ENCODE results near the gene PARD3. TPM values are rescaled to one million over a fixed set of nuclear protein-coding genes. Genes with fewer than 3 reads are reported as not detected.

PARD3 gene
- total RNA-seq, 4 donors from 2014 or later = 42.6 to 63.6 (median 55.2) TPM

DNA sequence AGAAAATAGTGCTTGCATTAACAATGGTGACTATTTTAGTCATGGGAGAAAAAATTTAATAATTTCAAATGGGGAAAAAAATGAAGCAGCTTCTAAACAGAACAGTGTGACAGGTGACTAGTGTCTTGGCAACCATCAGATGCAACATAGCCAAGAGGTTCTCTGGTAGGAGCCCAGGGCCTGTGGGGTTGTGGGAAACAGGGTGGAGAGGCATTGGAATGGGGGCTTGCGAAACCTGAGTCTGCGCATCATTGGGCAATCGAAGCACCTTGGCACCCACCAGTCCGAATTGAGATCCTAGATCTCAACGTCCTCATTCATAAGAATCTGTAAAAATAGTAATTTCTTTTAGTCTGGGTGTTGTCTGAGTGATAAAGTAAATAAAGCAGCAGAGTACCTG, 19.2 kb upstream of the PARD3 start:
- Histone ChIP-seq H3K27ac (no peak overlapping the region), H3K4me3 (no peak overlapping the region), H3K4me1 (peaks cover 0 to 10% (median 0%) of the 10 kb centered on the region in 4 donors), H3K9me3 (no peaks in the 10 kb centered on the region), H3K27me3 (no peaks in the 10 kb centered on the region), H3K36me3 (no peaks in the 10 kb centered on the region)
- TF ChIP-seq EP300 (IDR thresholded peaks at IDR 0.05) = no peak
- no peak for TF ChIP-seq POLR2A (IDR thresholded peaks at IDR 0.05)
- TF ChIP-seq, protein P1, sequence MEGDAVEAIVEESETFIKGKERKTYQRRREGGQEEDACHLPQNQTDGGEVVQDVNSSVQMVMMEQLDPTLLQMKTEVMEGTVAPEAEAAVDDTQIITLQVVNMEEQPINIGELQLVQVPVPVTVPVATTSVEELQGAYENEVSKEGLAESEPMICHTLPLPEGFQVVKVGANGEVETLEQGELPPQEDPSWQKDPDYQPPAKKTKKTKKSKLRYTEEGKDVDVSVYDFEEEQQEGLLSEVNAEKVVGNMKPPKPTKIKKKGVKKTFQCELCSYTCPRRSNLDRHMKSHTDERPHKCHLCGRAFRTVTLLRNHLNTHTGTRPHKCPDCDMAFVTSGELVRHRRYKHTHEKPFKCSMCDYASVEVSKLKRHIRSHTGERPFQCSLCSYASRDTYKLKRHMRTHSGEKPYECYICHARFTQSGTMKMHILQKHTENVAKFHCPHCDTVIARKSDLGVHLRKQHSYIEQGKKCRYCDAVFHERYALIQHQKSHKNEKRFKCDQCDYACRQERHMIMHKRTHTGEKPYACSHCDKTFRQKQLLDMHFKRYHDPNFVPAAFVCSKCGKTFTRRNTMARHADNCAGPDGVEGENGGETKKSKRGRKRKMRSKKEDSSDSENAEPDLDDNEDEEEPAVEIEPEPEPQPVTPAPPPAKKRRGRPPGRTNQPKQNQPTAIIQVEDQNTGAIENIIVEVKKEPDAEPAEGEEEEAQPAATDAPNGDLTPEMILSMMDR (IDR thresholded peaks at IDR 0.05) = no peak
- 88 to 91% methylated on average over 5 of the region's 5 CpGs for WGBS, 2 donors
- no peak for DNase-seq (ENCODE audit: low spot score in 2 of 2)

DNA sequence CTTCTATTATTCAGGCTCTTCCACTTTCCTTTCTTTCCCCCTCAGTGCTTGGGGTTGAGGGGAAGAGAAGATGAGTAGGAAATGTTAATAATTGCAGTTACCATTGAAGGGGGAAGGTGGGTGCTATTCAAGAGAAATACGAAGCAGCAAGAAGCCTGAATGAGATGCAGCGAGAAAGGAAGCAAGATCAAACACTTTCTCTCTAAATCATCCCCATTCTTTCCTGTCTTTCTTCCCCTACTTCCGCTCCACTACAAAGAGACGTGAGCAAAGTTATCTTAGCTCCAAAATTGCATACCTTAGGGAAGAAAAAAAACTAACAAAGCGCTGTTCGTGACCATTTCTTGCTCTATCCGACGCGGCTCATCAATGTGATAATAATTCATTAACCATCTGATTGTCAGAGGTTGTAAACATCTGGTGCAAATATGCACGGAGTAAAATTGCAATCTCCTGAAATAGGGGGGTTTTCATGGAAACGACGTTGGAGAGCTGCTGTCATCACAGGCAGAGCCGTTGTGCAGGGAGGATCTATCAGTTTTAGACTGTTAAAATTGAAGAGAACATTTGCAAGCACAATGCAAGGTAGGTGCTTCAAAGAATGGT, 15.2 kb upstream of the PARD3 start:
- no peak for DNase-seq (ENCODE audit: low spot score in 2 of 2)
- Histone ChIP-seq H3K36me3 (no peaks in the 10 kb centered on the region), H3K4me3 (no peak overlapping the region), H3K27ac (no peak overlapping the region), H3K9me3 (no peaks in the 10 kb centered on the region), H3K27me3 (no peaks in the 10 kb centered on the region), H3K4me1 (peaks cover 0 to 10% (median 0%) of the 10 kb centered on the region in 4 donors)
- 30 to 34% methylated on average over 13 of the region's 13 CpGs for WGBS, 2 donors
- TF ChIP-seq POLR2A (IDR thresholded peaks at IDR 0.05) = no peak
- TF ChIP-seq, protein P1 (IDR thresholded peaks at IDR 0.05) = no peak
- TF ChIP-seq EP300 (IDR thresholded peaks at IDR 0.05) = no peak

DNA sequence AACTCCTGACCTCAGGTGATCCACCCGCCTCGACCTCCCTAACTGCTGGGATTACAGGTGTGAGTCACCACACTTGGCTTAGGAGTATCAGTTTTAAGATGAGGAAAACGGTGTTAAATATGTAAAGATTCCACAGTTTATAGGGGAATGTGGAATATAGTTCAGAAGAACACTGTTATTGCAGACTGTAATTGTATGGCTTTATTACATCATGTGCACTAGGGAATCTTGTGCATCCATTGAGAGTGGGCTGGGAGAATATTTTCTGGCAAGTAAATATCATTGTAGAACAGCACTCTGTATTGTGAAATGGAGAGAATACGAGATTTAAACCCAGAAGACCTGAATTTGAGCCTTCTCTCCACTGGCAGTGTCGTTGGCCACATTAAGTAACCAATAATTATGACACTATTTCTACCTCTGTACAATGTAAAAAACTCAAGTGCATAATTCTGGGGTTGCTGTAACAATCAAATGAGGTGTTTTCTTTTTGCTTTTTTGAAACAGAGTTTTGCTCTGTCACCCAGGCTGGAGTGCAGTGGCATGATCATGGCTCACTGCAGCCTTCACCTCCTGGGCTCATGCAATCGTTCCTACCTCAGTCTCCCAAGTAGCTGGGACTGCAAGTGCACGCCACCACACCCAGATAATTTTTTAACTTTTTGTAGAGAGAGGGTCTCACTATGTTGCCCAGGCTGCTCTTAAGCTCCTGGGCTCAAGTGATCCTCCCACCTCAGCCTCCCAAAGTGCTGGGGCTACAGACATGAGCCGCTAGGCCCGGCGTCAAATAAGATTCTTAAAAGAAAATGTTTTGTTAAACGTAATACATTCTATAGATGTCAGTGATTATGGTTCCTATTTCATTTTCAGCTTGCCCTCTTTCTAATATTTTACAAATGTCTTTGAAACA, 12.0 kb upstream of the PARD3 start:
- H3K4me1 ChIP-seq = peaks cover 0 to 10% (median 0%) of the 10 kb centered on the region in 4 donors
- no peak for DNase-seq (ENCODE audit: low spot score in 2 of 2)
- H3K4me3 ChIP-seq = no peak overlapping the region
- H3K27ac ChIP-seq = no peak overlapping the region
- TF ChIP-seq, protein P1 (IDR thresholded peaks at IDR 0.05) = no peak
- no peak for TF ChIP-seq EP300 (IDR thresholded peaks at IDR 0.05)
- TF ChIP-seq POLR2A (IDR thresholded peaks at IDR 0.05) = no peak
- H3K36me3 ChIP-seq = no peaks in the 10 kb centered on the region
- H3K27me3 ChIP-seq = no peaks in the 10 kb centered on the region
- H3K9me3 ChIP-seq = no peaks in the 10 kb centered on the region
- 76 to 77% methylated on average over 11 of the region's 11 CpGs for WGBS, 2 donors

DNA sequence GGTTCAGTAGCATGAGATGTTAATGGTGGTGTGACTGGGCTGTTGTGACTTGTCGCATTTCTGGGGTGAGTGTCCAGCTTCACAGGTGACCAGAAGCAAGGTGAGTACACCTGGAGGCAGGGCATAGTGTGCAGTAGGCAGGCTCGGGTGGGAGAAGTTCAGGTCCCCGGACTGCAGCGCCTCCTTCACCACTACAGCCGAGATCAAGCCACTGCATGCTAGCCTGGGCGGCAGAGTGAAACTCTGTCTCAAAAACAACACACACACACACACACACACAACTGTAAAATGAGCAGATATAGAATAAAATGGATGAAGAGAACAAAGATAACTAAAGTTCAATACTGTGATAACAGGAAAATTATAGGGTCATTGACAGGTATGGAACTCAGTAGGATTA, 11.1 kb upstream of the PARD3 start:
- peaks cover 0 to 10% (median 0%) of the 10 kb centered on the region in 4 donors for H3K4me1 ChIP-seq
- no peaks in the 10 kb centered on the region for H3K27me3 ChIP-seq
- H3K36me3 ChIP-seq = no peaks in the 10 kb centered on the region
- no peak overlapping the region for H3K4me3 ChIP-seq
- DNase-seq (ENCODE audit: low spot score in 2 of 2) = no peak
- no peak overlapping the region for H3K27ac ChIP-seq
- TF ChIP-seq EP300 (IDR thresholded peaks at IDR 0.05) (no peak), POLR2A (IDR thresholded peaks at IDR 0.05) (no peak)
- TF ChIP-seq, protein P1 (IDR thresholded peaks at IDR 0.05) = no peak
- no peaks in the 10 kb centered on the region for H3K9me3 ChIP-seq
- WGBS, 2 donors = 78 to 92% methylated on average over 6 of the region's 6 CpGs

DNA sequence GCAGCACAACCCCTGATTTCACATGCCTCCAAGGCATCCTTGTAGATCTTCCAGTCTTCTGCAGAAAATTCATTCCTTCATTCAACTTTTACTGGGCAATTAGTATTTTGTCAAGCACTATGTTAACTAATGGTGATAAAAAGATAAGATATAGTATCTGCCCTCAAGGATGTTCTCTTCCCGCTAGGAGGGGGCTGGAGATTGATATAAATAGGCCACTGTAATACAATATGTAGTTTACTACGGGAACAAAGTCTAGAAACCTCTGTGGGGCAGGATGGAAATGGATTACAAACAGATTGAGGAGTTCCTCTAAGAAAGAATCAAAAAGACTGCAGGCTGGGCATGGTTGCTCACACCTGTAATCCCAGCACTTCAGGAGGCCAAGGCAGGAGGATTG, 10.3 kb upstream of the PARD3 start:
- no peak for DNase-seq (ENCODE audit: low spot score in 2 of 2)
- no peak overlapping the region for H3K4me3 ChIP-seq
- no peaks in the 10 kb centered on the region for H3K9me3 ChIP-seq
- H3K4me1 ChIP-seq = peaks cover 0 to 4% (median 0%) of the 10 kb centered on the region in 4 donors
- 82 to 84% methylated on average over 2 of the region's 2 CpGs for WGBS, 2 donors
- no peaks in the 10 kb centered on the region for H3K27me3 ChIP-seq
- H3K36me3 ChIP-seq = no peaks in the 10 kb centered on the region
- no peak overlapping the region for H3K27ac ChIP-seq
- TF ChIP-seq, protein P1 (IDR thresholded peaks at IDR 0.05) = no peak
- TF ChIP-seq POLR2A (IDR thresholded peaks at IDR 0.05) (no peak), EP300 (IDR thresholded peaks at IDR 0.05) (no peak)
